ENCODE measurements around the gene NUP88.

The NUP88 gene

DNA sequence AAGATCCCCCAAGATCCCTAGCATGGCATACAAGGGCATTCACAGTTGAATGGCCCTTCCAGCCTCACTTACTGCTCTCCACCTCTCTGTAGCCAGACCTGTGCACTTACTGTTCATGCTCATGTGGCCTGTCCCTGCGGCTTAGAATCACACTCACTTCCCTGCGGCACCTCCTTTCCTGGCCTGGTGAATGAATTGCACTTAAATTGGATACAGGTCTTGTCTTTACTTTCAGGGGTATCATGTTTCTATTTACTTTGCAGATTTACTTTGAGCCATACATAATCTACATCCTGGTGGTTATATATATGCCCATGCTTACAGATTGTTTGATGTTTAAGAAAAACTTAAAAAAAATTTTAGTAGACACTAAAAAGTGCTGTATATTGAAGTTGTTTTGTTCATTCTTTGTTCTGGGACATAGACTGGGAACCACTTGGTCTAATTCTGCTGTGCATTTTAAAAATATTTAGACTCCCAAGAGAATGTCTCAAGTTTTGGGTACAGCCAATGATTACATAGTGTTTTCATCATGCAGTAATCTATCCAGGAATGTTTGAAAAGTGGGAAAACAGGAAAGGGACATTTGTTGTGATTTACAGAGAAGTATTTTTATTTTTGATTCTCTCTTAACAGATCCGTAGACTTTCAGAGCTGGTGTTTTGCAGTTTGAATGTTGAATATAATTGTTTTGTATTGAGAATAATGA, 63.9 kb downstream of the NUP88 start:
- no peak for DNase-seq (ENCODE audit: low read depth)

DNA sequence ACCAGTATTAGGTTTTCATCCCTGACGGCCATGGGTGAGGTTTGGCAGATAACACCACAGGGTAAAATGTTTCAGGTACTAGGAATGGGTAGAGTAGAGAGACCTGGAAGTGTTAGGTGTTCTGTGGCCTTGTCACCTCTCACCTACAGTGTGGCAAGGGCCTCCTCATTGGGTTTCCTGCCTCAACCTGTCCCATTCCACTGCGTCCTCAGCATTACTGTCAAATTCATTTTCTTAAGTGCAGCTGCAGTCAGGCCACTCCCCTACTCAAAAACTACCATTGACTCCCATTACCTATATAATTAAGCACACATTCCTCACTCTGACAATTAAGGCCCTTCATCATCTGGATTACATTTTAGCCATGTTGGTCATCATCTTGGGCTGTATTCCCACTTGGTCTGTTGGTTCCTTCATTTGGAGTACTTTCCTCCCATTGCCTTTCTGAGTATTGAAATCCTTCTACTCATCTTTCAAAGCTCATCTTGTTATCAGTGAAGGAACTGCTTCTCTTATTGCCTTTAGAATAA, 64.5 kb downstream of the NUP88 start:
- DNase-seq (ENCODE audit: low read depth) = no peak

DNA sequence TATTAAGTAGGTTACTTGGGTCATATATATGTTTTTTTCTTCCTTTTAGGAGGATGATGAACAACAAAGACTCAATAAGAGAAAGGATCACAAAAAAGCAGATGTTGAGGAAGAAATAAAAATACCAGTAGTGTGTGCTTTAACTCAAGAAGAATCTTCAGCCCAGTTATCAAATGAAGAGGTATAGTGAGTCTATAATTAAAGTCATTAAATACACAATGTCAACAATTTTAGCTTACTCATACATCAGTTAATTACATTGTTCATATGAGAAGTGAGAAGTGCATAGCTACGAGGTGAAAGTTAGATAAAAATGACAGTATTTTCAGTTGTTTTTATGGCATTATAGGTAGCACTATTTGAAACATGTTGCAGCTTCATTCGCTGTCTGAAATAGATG, 65.2 kb downstream of the NUP88 start:
- no peak for DNase-seq (ENCODE audit: low read depth)

DNA sequence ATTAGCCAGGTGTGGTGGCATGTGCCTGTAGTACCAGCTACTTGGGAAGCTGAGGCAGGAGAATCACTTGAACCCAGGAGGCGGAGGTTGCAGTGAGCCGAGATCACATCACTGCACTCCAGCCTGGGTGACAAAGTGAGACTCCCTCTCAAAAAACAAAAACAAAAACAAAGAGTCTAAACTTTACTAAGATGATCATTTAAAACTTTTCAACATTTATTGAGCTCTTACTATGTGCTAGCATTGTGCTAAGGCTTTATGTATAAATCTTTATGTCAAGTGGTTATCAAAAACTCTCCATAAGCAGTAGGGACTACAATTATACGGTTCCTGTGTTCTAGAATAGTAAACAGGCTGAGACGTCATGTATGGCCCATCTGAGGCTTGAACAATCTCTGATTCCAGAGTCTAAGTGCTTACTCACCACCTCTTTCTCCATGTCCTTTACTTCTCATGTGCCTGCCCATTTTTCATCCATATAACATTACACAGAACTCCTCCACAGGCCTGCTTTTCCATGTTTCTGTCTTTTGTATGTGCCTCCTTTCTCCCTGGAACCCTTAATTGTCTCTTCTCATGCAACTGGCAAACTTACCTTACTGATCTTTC, 66.7 kb downstream of the NUP88 start:
- DNase-seq (ENCODE audit: low read depth) = no peak

DNA sequence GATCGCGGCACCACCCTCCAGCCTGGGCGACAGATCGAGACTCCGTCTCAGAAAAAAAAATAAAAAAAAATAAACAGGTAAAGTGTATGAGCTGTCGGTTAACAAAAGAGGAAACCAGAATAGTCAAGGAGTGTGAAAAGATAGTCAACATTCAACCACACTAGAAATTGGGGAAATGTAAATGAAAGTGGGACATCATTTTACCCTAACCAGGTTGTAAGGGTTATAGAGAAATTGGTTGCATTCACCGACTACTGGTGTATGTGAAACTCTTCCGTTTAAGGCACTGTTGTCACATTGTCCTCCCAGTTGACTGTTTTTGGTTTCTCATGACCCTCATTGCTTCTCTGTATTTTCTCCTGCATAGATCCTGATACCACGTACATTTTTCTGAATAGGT, 74.5 kb downstream of the NUP88 start:
- no peak for DNase-seq (ENCODE audit: low read depth)
